Activated naive CD4-positive, alpha-beta T cell (primary cell): ENCODE results near the gene CALML3.
"Not testable (repeated sequence)": the region's sequence is repeated elsewhere in the genome, so short reads cannot be mapped to it uniquely, and the experiment has no call there.

ENCODE experiments used
- DNase-seq, 4 experiments: peaks; one replicate each; lab custom pipeline; 2025; lab: John Stamatoyannopoulos, UW

CALML3 gene

GRCh38 chr10:5555881-5556280, 31.1 kb downstream of the CALML3 start:
- no peak for DNase-seq

DNA sequence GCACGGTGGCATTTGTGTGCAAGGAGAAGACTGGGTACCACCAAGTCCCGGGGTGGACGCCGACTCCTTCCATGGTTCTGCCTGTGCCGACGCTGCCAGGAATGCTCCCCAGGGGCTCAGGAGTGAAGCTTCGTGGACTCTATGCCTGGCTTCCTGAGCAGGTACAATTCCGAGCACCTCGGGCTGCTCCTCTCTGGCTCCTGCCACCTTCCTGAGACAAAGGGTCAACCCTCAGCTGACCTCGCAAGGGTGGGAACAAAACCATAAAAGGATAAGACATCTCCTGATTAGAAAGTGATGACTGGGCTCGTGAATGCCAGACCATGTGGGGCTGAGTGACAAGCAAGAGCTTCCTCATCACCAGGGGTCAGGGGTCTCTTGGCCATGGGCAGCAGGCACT, 31.8 kb downstream of the CALML3 start:
- DNase-seq: no peak

DNA sequence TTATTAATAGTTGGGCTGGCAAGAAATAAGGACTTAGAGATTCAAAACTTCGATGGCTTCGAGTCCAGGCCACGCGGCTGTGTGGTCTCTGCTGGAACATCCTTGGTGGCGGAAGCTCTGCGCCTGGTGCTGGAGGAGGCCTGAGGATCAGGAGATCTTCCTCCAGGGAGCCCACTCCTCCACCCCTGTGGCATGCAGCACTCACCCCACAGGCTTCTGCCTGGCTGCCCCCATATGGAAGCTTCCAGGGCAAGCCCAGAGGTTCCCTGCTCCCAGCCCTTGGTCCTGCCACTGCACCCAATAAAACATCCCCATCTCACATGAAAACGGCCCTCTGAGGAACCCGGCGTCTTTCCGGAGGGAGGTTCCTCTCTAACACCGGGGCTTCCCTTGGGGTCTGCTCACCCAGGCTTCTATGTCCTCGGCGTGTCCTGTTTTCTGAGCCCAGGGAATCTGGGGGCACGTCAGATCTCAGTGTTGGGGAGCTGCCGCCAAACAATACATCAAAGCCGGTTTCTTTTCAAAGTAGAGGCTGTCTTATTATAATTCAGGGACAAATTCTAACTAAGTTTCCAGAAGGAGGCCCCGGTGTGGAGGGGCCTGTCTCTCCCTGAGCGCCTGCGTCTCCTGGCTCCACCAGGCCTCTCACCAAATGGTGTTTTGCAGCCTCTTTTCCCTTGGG, 32.4 kb downstream of the CALML3 start:
- no peak for DNase-seq

DNA sequence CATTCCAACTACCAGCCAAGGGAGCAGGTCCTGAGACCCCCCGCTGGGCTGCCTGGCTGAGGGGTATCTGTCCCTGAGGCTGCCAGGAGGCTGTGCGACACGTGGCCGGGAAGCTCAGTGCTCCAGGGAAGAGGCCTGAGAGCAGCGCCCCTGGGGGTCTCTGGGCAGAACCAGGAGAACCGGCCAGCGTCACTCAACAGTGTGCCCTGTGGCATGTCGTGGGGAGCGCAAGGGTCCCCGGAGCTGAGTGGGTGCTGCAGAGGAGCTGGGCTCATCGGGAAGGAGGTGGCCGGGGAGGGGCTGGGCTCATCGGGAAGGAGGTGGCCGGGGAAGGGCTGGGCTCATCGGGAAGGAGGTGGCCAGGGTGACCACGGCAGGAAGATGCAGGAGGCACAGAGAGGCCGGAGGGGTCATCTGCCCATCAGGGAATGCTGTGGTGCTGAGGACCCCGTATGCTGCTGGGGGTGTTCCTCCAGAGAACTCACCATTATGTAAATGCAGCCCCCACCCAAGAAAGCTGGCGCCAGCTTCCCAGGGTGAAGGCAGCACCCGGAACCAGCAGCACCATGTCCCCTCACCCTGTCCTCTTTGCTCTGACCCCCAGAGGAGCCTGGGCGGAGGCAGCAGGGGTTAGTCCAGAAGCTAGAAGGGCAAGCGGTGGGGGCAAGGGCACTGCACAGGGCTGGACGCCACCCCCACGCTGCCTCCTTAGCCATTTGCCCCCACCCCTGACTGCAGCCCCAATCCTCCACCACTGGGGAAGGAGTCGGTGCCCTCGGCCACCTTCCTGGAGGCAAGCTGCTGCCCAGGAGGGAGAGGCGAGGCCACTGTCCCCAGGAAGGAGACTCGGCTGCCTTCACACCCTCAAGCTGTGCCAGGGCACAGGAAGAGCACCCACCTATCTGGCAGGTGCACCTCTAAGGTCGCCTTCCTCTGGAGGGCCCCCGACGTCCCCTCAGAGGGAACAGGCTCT, 33.3 kb downstream of the CALML3 start:
- DNase-seq: no peak

GRCh38 chr10:5559022-5559421, 34.3 kb downstream of the CALML3 start:
- not testable (repeated sequence) for DNase-seq

DNA sequence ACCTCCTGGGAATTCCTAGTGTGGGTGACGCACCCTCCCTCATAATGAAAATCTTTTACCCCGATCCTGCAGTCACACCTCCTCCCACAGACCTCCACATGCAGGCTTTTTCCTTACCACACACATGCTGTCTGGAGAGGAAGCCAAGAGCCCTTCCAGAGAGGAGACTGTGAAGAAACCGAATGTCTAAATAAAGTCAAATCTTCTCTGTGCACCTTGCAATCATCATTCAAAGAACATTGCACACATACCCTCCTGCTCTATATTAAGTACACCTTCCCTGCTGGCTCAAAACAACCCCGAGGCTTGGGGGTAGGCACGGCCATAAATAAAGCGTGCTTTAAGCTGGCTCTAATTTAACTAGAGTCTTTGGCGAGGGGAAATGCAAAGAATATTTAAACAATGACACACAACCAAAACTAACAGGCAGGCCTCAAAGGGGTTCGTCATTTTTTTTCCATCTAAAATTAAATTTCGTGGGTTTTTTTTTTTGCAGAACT, 34.9 kb downstream of the CALML3 start:
- DNase-seq: no peak

DNA sequence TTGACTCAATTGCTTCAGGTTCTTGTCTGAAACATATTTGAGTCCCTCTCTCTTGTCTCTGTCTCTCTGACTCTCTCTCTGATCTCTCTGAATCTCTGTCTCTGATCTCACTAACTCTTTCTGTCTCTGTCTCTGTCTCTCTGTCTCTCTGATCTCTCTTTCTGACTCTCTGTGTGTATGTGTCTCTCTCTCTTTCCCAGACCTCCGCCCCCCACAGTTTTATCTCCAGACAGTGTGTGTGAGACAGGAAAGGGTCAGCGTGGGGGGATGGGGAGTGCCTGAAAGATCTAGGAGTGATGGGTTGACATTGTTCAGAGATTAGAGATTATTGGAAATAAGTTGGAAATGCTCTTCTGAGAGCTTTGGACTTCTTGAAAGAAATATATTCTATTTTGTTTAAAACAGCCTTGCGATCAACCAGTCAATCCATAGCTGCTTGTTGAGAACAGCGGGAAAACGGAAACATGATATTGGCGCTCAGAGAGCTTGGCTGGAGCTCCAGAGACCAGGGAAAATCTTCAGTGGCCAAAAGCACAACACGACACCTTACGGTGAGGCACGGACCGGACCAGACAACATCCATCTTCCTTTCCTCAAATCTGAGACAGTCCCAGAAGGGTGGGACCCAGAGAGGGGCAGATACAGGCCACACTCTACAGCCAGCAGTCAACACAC, 35.5 kb downstream of the CALML3 start:
- no peak for DNase-seq

DNA sequence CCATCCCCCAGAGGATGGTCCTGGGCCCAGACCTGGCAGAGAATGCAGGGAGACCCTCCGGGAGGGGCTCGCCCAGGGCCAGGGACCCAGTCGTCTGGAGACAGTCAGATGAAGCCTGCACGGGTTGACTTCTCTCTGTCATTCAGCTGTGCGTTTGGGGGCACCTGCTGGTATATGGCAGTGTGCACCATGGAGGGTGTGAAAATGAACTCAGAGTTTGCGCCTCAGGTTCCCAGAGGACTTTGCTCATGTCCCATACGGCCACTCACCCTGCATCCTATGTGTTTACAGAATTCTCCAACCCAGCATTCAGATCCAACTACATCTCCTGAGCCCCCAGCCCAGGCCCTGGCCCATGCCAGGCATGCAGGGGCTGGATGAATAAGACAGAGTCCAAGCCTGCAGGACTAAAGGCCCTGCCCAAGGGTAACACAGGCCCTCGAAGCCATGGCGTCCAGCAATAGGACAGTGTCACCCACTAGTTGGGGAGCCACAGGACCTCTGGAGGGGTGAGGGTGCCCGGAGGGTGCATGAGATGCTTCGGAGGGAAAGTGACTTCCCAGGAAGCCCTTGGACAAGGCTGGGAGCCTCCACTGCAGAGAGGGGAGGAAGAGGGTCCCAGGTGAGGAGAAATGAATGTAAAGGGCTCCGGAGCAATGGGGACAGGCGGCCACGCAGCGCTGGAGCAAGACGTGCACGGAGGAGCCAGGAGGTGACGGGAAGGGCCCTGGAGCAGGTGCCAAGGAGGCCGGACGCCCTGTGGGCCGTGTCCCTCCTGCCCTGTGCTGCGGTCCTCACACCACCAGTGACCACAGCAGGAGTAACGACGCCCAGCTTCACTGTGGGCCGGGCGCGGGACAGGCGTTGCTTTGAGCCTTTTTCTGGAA, 36.3 kb downstream of the CALML3 start:
- no peak for DNase-seq

GRCh38 chr10:5561704-5562645, 37.2 kb downstream of the CALML3 start:
- no peak for DNase-seq

- DNase-seq: no peak
Measured at GRCh38 chr10:5563321-5563961, 38.7 kb downstream of the CALML3 start.

DNA sequence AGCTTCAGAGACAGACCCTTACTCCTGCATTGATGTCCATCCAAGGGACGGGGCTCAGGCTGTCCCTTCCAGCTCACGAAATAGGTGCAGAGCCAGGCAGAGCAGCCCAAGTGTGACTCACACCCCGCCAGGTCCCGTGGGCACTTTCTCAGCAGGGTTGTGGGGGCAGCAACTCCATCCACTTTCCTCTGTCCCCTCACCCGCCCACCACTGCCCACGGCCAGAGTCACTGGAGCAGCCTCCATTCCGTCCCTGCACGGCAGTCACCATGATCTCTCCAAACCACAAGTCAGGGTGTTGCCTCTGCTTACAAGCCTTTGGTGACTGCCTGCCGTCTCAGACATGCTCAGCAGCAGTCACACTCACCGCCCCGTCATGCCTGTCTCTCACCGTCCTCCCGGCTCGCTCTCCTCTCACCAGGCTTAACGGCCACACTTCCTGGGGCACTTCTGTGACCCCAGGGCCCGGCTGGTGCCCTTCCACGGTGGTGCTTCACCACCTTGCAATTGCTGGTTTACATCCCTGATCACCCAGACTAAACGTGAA, 39.3 kb downstream of the CALML3 start:
- DNase-seq: peak in 2 of 4 experiments; percentile 31 to 55

GRCh38 chr10:5564537-5565204, 39.9 kb downstream of the CALML3 start:
- peak in 2 of 4 experiments; percentile 36 to 45 for DNase-seq

DNA sequence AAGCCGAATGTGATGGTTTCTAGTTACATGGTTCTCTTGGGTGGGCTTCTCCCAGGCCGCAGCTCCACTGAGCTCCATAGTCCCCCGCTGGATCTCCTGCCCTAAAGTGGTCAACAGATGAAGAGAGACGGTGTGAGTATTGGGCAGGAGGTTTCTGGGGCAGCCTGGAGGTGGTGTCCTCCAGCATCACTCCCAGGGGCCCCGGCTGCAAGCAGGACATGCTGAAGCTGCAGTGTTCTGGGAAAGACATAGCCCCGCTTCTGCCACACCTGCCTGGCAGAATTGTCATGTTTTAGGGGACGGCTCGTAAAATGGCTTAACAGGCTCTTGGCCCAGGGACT, 40.4 kb downstream of the CALML3 start:
- no peak for DNase-seq

GRCh38 chr10:5565671-5566581, 41.2 kb downstream of the CALML3 start:
- no peak for DNase-seq

- DNase-seq: peak in 1 of 4 experiments; percentile 25
Measured at GRCh38 chr10:5566614-5567013, 41.9 kb downstream of the CALML3 start.

GRCh38 chr10:5567477-5567876, 42.7 kb downstream of the CALML3 start:
- DNase-seq: no peak

- no peak for DNase-seq
Measured at GRCh38 chr10:5568984-5569383, 44.2 kb downstream of the CALML3 start.

DNA sequence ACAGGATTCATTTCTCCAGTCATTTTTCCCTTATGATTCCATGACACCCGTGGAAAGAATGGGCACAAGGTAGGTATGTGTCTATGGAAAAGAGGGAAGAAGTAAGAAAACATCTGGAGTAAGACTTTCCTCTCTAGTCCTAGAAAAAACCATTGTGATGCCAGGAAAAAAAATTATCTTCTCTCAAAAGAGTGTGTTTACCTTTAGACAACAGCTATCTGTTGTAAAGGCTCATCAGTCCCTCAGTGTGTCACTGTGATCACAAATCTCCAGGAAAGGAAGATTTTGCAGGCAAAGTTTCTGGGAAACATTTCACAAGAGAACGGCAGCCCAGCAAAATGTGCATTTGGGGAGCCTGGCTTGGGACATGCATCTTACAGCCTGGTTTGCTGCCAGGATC, 44.8 kb downstream of the CALML3 start:
- no peak for DNase-seq
